HG03103 (cell line): Measurements from ENCODE around the gene PPP2R5E.
"Not testable (repeated sequence)": the region's sequence is repeated elsewhere in the genome, so short reads cannot be mapped to it uniquely, and the experiment has no call there.

Source experiments
- ATAC-seq: cut with Tn5 transposase; IDR thresholded peaks from one replicate; pipeline ENCODE4 v1.9.1; 2021; ENCODE audit warnings: low read depth; ENCODE audit not compliant: unreplicated experiment

PPP2R5E gene

GRCh38 chr14:63523735-63524426 is 19.3 kb downstream of the PPP2R5E start:
- ATAC-seq = no peak

- not testable (repeated sequence) for ATAC-seq
These were observed 20.7 kb downstream of the PPP2R5E start for GRCh38 chr14:63522511-63522910.

DNA sequence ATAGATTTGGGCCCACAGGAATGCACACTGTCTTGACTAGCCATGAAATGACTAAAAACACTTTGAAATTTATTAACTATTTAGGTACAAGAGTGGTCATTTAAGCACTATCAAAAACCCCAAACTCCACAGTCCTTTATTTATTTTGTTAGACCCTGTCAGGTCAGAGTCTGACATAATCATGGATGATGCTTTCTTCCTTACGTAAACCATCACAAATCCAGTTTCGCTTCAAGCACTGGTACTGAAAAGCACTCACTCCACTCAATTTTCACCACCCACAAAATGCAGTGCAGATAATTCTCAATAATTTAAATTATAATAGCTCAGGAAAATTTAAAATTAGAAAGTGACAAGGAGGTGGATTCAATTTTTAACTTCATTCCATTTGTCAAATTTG is 25.8 kb downstream of the PPP2R5E start:
- no peak for ATAC-seq

DNA sequence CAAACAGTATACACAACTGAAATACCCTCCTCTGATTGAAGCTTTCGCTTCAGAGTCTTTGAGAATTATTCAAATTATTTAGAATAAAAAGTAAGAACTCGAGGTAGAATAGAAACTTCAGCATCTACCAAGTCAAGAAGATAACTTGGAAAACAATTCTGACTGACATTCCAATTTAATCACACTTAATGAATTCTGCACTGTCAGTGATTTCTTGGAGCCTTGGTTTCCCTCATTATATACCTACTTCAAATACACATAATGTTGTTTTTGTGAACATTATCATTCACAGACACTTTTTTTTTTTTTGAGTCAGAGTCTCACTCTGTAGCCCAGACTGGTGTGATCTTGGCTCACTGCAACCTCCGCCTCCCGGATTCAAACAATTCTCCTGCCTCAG is 27.9 kb downstream of the PPP2R5E start:
- no peak for ATAC-seq

DNA sequence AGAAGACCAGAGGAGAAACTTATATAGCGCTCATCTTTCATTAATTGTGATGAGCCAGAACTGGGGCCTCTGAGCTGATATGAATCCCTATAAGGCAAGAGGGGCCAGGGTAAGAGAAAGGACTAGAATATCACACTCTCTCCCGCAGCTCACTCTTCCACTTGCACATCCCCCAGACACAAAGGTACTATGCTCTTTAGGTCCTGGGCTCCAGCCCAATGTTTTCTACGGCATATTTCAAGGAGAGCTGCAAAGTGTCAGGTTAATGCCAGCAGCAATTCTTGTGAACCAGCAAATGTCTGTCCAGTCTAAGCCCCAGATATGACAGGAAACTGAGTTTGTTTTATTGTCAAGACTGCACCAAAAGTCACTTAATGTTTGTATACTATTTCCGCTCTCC is 29.4 kb downstream of the PPP2R5E start:
- no peak for ATAC-seq

GRCh38 chr14:63512861-63513260 is 30.3 kb downstream of the PPP2R5E start:
- ATAC-seq = no peak

GRCh38 chr14:63510538-63510937 is 32.6 kb downstream of the PPP2R5E start:
- peak; percentile 53 for ATAC-seq

DNA sequence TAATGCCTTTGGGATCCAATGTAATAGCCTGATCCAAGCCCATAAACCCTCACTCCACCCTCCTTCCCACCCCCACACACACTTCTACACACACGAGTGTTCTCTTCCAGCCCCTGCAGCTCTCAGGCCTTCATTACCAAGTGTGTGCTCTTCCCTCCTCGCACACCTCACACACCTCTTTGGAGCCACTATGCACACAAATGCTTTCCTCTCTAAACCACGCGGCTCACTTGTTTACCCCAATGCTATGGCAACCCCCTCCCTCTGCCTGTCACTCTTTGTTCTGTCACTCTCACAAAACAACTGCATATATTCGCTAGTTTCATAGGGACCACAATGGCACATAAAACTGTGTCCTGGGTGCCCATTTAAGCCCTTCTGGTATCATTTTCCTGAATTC is 35.1 kb downstream of the PPP2R5E start:
- ATAC-seq = no peak

- no peak for ATAC-seq
These were observed 38.5 kb downstream of the PPP2R5E start for GRCh38 chr14:63504648-63505047.

- ATAC-seq = no peak
These were observed 41.7 kb downstream of the PPP2R5E start for GRCh38 chr14:63501429-63501828.

GRCh38 chr14:63499701-63500250 is 43.4 kb downstream of the PPP2R5E start:
- no peak for ATAC-seq

- no peak for ATAC-seq
These were observed 46.3 kb downstream of the PPP2R5E start for GRCh38 chr14:63496837-63497400.

- ATAC-seq = no peak
These were observed 49.9 kb downstream of the PPP2R5E start for GRCh38 chr14:63493246-63493645.

GRCh38 chr14:63492391-63492790 is 50.8 kb downstream of the PPP2R5E start:
- no peak for ATAC-seq

DNA sequence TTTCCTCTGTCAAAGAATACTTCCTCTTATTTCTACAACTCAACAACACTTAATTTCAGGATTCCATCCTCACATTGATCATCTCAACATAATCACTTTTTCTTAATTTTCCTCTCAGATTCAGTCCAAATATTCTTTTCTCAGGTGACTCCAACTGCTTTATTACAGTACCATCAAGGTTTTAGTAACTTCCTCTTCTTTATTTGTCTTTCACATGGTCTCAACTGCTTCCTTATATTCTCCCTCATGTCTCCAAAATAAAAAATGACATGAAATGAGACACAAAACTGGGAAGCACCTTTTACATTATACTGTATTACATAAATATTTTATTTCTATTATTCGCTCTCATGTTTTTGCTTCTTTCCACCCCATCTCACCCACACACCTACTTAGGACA is 55.5 kb downstream of the PPP2R5E start:
- ATAC-seq = no peak

GRCh38 chr14:63486738-63487137 is 56.4 kb downstream of the PPP2R5E start:
- no peak for ATAC-seq

- ATAC-seq = no peak
These were observed 59.9 kb downstream of the PPP2R5E start for GRCh38 chr14:63483315-63483714.

GRCh38 chr14:63480599-63480998 is 62.6 kb downstream of the PPP2R5E start:
- no peak for ATAC-seq

- peak; percentile 45 for ATAC-seq
These were observed 64.7 kb downstream of the PPP2R5E start for GRCh38 chr14:63478437-63478852.

GRCh38 chr14:63478010-63478409 is 65.2 kb downstream of the PPP2R5E start:
- ATAC-seq = peak; percentile 81

DNA sequence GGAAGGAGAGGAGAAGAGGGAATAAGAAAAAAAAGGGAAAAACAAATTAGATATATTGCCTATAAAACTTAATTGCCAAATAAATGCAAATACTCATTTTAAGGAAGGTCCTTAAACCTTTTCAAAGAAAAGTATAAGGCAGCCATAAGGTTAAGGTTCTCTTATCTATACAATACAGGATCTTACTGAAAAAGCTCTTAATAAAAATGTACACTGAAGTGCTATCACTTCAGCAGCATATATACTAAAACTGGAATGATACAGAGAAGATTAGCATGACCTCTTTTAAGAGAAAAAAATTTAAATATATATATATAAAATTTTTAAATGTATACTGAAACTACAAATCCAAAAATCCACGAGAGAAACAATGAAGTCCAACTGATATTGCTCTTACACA is 65.6 kb downstream of the PPP2R5E start:
- no peak for ATAC-seq

GRCh38 chr14:63475761-63476160 is 67.4 kb downstream of the PPP2R5E start:
- no peak for ATAC-seq
